ENCODE measurements around the gene MAVS. TPM values are rescaled to one million over a fixed set of nuclear protein-coding genes. Genes with fewer than 3 reads are reported as not detected.

Gene MAVS
- total RNA-seq, 1 experiment from 2014 or later: 24.2 TPM

GRCh38 chr20:3901028-3901705 lies 54.5 kb downstream of the MAVS start:
- H3K27ac ChIP-seq (ENCODE audit: insufficient read length, low read depth, low read length): no peak overlapping the region
- H3K36me3 Mint-ChIP-seq (ENCODE audit: insufficient read depth in 1 of 3, low read depth in 3 of 3): peaks cover 0 to 18% (median 15%) of the 10 kb centered on the region in 3 experiments; a peak in 6 of 7 replicates
- H3K9ac ChIP-seq (ENCODE audit: extremely low read depth, insufficient read length, low read length): no peak overlapping the region
- no peak overlapping the region for H2BK15ac ChIP-seq (ENCODE audit: low read depth, low read length)
- H3K27me3 Mint-ChIP-seq (ENCODE audit: low read depth): no peaks in the 10 kb centered on the region
- H4K5ac ChIP-seq (ENCODE audit: insufficient read length, low read depth, low read length): no peak overlapping the region
- H3K79me1 ChIP-seq (ENCODE audit: insufficient read depth, low read depth, low read length, poor library complexity, severe bottlenecking): no peaks in the 10 kb centered on the region
- DNase-seq: no peak
- peaks cover 29 to 36% of the 10 kb centered on the region in 2 experiments for H3K4me1 Mint-ChIP-seq
- no peak overlapping the region for H4K8ac ChIP-seq (replicated peaks; ENCODE audit: insufficient read length, low read depth, low read length)
- TF ChIP-seq CTCF (conservative IDR thresholded peaks at IDR 0.05): no peak
- H2AFZ ChIP-seq (ENCODE audit: low read length): no peak overlapping the region
- H3K27ac Mint-ChIP-seq: peak overlapping the region in 1 of 3 experiments; percentile 76; a peak in 3 of 7 replicates
- no peak overlapping the region for H3K14ac ChIP-seq (ENCODE audit: insufficient read depth, low read length)
- no peak overlapping the region for H3K18ac ChIP-seq (ENCODE audit: insufficient read length, low read depth, low read length)
- H2AK5ac ChIP-seq (ENCODE audit: insufficient read length, low read length): no peak overlapping the region
- no peak overlapping the region for H3K4me3 Mint-ChIP-seq
- peaks cover 82% of the 10 kb centered on the region for H3K79me2 ChIP-seq (ENCODE audit: insufficient read depth, low read length)
- WGBS (ENCODE audit: extremely low coverage, insufficient read length, low lambda C conversion rate): no CpG with 5 or more reads among the region's 3 CpGs
- H3K23me2 ChIP-seq (ENCODE audit: insufficient read length, low read depth, low read length, poor library complexity, severe bottlenecking): no peaks in the 10 kb centered on the region
- no peak overlapping the region for H4K91ac ChIP-seq (ENCODE audit: insufficient read length, low read depth, low read length)
- H3T11ph ChIP-seq (ENCODE audit: low read length): no peak overlapping the region
- no peak overlapping the region for H2BK120ac ChIP-seq (ENCODE audit: low read depth, low read length, poor library complexity, severe bottlenecking)
- no peak overlapping the region for H2BK5ac ChIP-seq (ENCODE audit: insufficient read length, low read length)
- no peak overlapping the region for H3K23ac ChIP-seq (ENCODE audit: insufficient read length, low read depth, low read length)
- H3K27me3 ChIP-seq (ENCODE audit: insufficient read depth, low read length): no peaks in the 10 kb centered on the region
- H2BK20ac ChIP-seq (ENCODE audit: low read depth, low read length, poor library complexity, severe bottlenecking): no peak overlapping the region
- H4K20me1 ChIP-seq (ENCODE audit: control insufficient read depth, insufficient read depth, insufficient read length): no peaks in the 10 kb centered on the region
- H3K9me3 Mint-ChIP-seq: no peaks in the 10 kb centered on the region
- H3K9me3 ChIP-seq (ENCODE audit: control insufficient read depth, low read depth, low read length): no peaks in the 10 kb centered on the region
- H2BK12ac ChIP-seq (ENCODE audit: insufficient read length, low read depth, low read length): no peak overlapping the region
- H3K56ac ChIP-seq (ENCODE audit: insufficient read length, low read depth, low read length): no peak overlapping the region
- no peaks in the 10 kb centered on the region for H3K4me1 ChIP-seq (ENCODE audit: insufficient read depth, low read length)
- no peak overlapping the region for H3K4me2 ChIP-seq (ENCODE audit: insufficient read depth, insufficient read length, low read length)
- no peak overlapping the region for H3K4ac ChIP-seq (ENCODE audit: low read depth, low read length)
